Upper lobe of right lung (tissue), 1 donor: ENCODE data around the gene SKAP2. TPM values are rescaled to one million over a fixed set of nuclear protein-coding genes. Genes with fewer than 3 reads are reported as not detected.

ENCODE experiments used
- ATAC-seq: fragments of 200-7000 bp; cut with Tn5 transposase; one replicate; pipeline ENCODE4 v1.9.1; 2020; ENCODE audit warnings: mild to moderate bottlenecking, moderate library complexity
- DNase-seq: peaks from one replicate; pipeline ENCODE4 v3.0.0-alpha.2; 2020
- H3K27ac ChIP-seq: fragments of 200-600 bp; one replicate; pipeline ENCODE4 v1.8.0; 2022
- H3K27me3 ChIP-seq: fragments of 200-600 bp; one replicate; pipeline ENCODE4 v1.8.0; 2022; ENCODE audit warnings: mild to moderate bottlenecking
- H3K36me3 ChIP-seq: fragments of 200-600 bp; one replicate; pipeline ENCODE4 v1.8.0; 2022
- H3K4me1 ChIP-seq: fragments of 200-600 bp; one replicate; pipeline ENCODE4 v1.8.0; 2022
- H3K4me3 ChIP-seq: fragments of 200-600 bp; one replicate; pipeline ENCODE4 v1.8.0; 2022; ENCODE audit warnings: mild to moderate bottlenecking
- H3K9me3 ChIP-seq: fragments of 200-600 bp; one replicate; pipeline ENCODE4 v1.8.0; 2022
- CTCF ChIP-seq: fragments of 200-600 bp; IDR thresholded peaks from one replicate; pipeline ENCODE4 v1.8.0; 2022; ENCODE audit warnings: antibody characterized with exemption
- intact Hi-C: fragments of 100-400 bp; cut with DNase I; formaldehyde crosslinking; loops from one replicate; pipeline ENCODE4 v1.11.0; 2022
- total RNA-seq: library from RNA; stranded (reverse); fragmentation: NEBNext Ultra II Directional; extraction: Animal tissue kit (Norgen Biotek cat#: 25700); gene quantifications from one replicate; pipeline ENCODE4 v1.2.1, GENCODE V29; 2021
- donor health status: DM: no; HTN: yes; CAD: no; lungs with severe emphysema.

SKAP2 gene
- total RNA-seq, 1 donor from 2014 or later: 59.1 TPM

- no peak for TF ChIP-seq CTCF
- intact Hi-C loops: no loop called here
- Histone ChIP-seq H3K36me3 (no peaks in the 10 kb centered on the region), H3K27ac (no peak overlapping the region), H3K4me1 (no peaks in the 10 kb centered on the region), H3K4me3 (no peak overlapping the region), H3K27me3 (no peaks in the 10 kb centered on the region), H3K9me3 (no peaks in the 10 kb centered on the region)
- DNase-seq (no peak), ATAC-seq (no peak)
Observed at GRCh38 chr7:26700386-26700785, 164.0 kb downstream of the SKAP2 start.

- no peaks in the 10 kb centered on the region for H3K27me3 ChIP-seq
Observed at GRCh38 chr7:26699766-26700165, 164.6 kb downstream of the SKAP2 start.

GRCh38 chr7:26698806-26699205, 165.6 kb downstream of the SKAP2 start:
- DNase-seq (no peak), ATAC-seq (no peak)
- Histone ChIP-seq H3K4me3 (no peak overlapping the region), H3K4me1 (no peaks in the 10 kb centered on the region), H3K27ac (no peak overlapping the region), H3K27me3 (no peaks in the 10 kb centered on the region), H3K9me3 (no peaks in the 10 kb centered on the region), H3K36me3 (no peaks in the 10 kb centered on the region)
- no peak for TF ChIP-seq CTCF
- intact Hi-C loops: no loop called here

More at GRCh38 chr7:26699766-26700165, 164.6 kb downstream of the SKAP2 start:
- H3K36me3 ChIP-seq: no peaks in the 10 kb centered on the region
- H3K27ac ChIP-seq: no peak overlapping the region
- ATAC-seq: no peak
- intact Hi-C loops: no loop called here
- no peaks in the 10 kb centered on the region for H3K9me3 ChIP-seq
- DNase-seq: no peak
- TF ChIP-seq CTCF: no peak
- H3K4me3 ChIP-seq: no peak overlapping the region
- no peaks in the 10 kb centered on the region for H3K4me1 ChIP-seq

DNA sequence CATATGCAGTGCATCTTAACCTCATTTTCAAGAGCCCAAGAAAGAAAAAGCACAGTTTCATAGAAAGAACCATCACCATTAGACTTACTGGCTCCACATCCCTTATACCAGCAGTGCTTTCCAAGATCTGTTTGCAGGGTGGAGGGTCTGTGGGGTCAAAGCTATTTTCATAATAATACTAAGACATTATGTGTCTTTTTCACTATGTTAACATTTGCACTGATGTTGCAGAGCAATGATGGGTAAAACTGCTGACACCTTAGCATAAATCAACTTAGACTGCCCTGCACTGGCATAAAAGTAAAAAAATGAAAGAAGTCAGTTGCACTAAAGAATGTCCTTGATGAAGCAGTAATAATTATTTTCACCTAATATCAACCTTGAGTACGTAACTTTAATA, 166.2 kb downstream of the SKAP2 start:
- Histone ChIP-seq H3K27me3 (no peaks in the 10 kb centered on the region), H3K27ac (no peak overlapping the region), H3K4me1 (no peaks in the 10 kb centered on the region), H3K9me3 (no peaks in the 10 kb centered on the region), H3K4me3 (no peak overlapping the region), H3K36me3 (no peaks in the 10 kb centered on the region)
- no peak for TF ChIP-seq CTCF
- intact Hi-C loops: no loop called here
- DNase-seq (no peak), ATAC-seq (no peak)

- ATAC-seq (no peak), DNase-seq (no peak)
- no peak overlapping the region for H3K4me3 ChIP-seq
- H3K4me1 ChIP-seq: no peaks in the 10 kb centered on the region
- H3K36me3 ChIP-seq: no peaks in the 10 kb centered on the region
- no peaks in the 10 kb centered on the region for H3K27me3 ChIP-seq
- H3K27ac ChIP-seq: no peak overlapping the region
- H3K9me3 ChIP-seq: no peaks in the 10 kb centered on the region
- intact Hi-C loops: no loop called here
- TF ChIP-seq CTCF: no peak
Observed at GRCh38 chr7:26696978-26697377, 167.4 kb downstream of the SKAP2 start.

DNA sequence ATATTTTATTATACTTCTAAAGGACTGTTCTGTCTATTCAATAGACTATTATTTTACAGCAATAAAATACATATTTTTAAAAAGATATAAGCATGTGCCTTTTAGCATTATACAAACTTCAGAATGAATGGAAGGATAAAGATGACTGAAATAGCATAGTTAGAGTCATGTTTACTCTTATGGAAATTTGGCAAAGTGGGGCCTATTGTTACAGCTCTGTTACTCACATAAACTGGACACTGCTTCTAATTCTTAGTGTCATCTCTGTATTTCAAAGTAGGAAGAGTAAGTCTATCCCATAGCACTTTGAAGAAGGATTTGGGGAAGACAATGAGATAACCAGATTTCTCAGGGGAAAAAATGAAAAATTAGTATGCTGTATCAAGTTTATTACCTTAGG, 168.2 kb downstream of the SKAP2 start:
- DNase-seq: no peak
- no peaks in the 10 kb centered on the region for H3K4me1 ChIP-seq
- H3K4me3 ChIP-seq: no peak overlapping the region
- no peak for ATAC-seq
- H3K9me3 ChIP-seq: no peaks in the 10 kb centered on the region
- H3K27me3 ChIP-seq: no peaks in the 10 kb centered on the region
- no peak for TF ChIP-seq CTCF
- no peaks in the 10 kb centered on the region for H3K36me3 ChIP-seq
- no peak overlapping the region for H3K27ac ChIP-seq
- intact Hi-C loops: no loop called here
